H1 (cell line): Measurements from ENCODE around the gene IFNA2. TPM values are rescaled to one million over a fixed set of nuclear protein-coding genes. Genes with fewer than 3 reads are reported as not detected.

Experiments
- CEBPB ChIP-seq: IDR thresholded peaks from 2 replicates; pipeline ENCODE4 v1.6.1; 2012; ENCODE audit warnings: low read depth, low read length
- EP300 ChIP-seq, 2 experiments: IDR thresholded peaks; 1 replicate in 1 of 2; 2 replicates in 1 of 2; pipeline ENCODE4 v1.6.1; 2011 to 2012; ENCODE audit warnings: low read depth in 2 of 2, low read length in 2 of 2, mild to moderate bottlenecking in 2 of 2, borderline replicate concordance in 1 of 2, inconsistent platforms in 1 of 2, moderate library complexity in 1 of 2
- JUND ChIP-seq: IDR thresholded peaks from 2 replicates; pipeline ENCODE4 v1.6.1; 2011; ENCODE audit warnings: mild to moderate bottlenecking, improper control_type of control experiment, low read length
- RNF2 ChIP-seq: fragments of 200-900, 300-1000 bp; sonication (generic); IDR thresholded peaks from 2 replicates; pipeline ENCODE4 v1.7.1; 2016; ENCODE audit warnings: borderline replicate concordance, low read depth, mild to moderate bottlenecking, antibody characterized with exemption, low read length; ENCODE audit not compliant: poor library complexity, severe bottlenecking; ENCODE audit errors: missing control alignments
- SIN3A ChIP-seq, 2 experiments: IDR thresholded peaks in 1 of 2; conservative IDR thresholded peaks in 1 of 2; 2 replicates each; pipeline ENCODE4 v1.6.1; 2011 to 2012; ENCODE audit warnings: low read length in 2 of 2, improper control_type of control experiment in 1 of 2, low read depth in 1 of 2, mild to moderate bottlenecking in 1 of 2
- SIX5 ChIP-seq: IDR thresholded peaks from 2 replicates; pipeline ENCODE4 v1.6.1; 2011; ENCODE audit warnings: mild to moderate bottlenecking, low read depth, low read length
- TAF7 ChIP-seq: optimal IDR thresholded peaks from 2 replicates; pipeline ENCODE3; 2011; ENCODE audit warnings: low read depth, mild to moderate bottlenecking, inconsistent platforms, low read length, moderate library complexity, borderline replicate concordance
- TCF12 ChIP-seq: IDR thresholded peaks from 2 replicates; pipeline ENCODE4 v1.6.1; 2011; ENCODE audit warnings: low read depth, mild to moderate bottlenecking, low read length
- YY1 ChIP-seq: IDR thresholded peaks from 2 replicates; pipeline ENCODE4 v1.6.1; 2011; ENCODE audit warnings: low read depth, mild to moderate bottlenecking, low read length
- polyA plus RNA-seq, 7 experiments: library from polyadenylated mRNA; depleted of rRNA in 3 of 7; stranded (reverse) in 5 of 7; unstranded in 2 of 7; fragments of >200 nt in 5 of 7; fragments of 200-250 nt in 2 of 7; gene quantifications; 1 replicate in 5 of 7; 2 replicates in 1 of 7; 4 replicates in 1 of 7; pipeline versions ENCODE4 v1.2.1 to v1.2.3, GENCODE V29; 2011 to 2013; ENCODE audit warnings: missing spikeins in 2 of 7, mixed read lengths in 2 of 7
- total RNA-seq: library from RNA; stranded (reverse); fragmentation: NEBNext Ultra II Directional; extraction: Animal tissue kit (Norgen Biotek cat#: 25700); gene quantifications from 2 replicates; pipeline ENCODE4 v1.2.1, GENCODE V29; 2021
- TF ChIP-seq, protein P1 (sequence below): fragments of 300-600 bp; sonication (generic); IDR thresholded peaks from 2 replicates; pipeline ENCODE4 v1.7.1; 2012; ENCODE audit warnings: low read length, moderate library complexity, mild to moderate bottlenecking, inconsistent platforms; ENCODE audit not compliant: insufficient replicate concordance

IFNA2 gene
- total and polyA plus RNA-seq, 2 of the 8 experiments (the other 6 are each of a cell fraction or from before 2014, with no cell fraction given) = not detected

DNA sequence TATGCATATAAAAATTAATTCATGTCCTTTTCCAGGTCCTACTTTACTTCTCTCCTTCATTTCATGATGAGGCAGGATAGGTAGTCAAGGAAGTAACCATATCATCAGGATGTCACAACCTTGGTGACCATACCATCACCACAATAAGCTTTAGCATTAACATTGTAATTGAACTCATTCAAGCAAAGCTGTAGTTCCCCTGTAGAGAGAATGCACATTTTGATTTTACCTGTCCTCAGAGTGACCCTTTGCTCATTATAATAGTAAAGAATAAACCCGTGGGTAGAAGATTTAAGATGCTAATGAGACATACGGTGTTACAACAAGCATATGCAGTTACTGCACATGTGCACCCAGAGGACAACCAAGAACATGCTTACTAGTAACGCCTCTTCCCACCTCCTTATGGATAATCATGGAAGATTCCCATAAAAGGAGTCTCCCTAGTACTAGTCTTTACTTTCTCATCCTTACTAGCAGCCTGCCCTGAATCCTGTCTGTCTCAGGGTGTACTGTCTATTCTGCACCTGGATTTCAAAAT is 36.7 kb downstream of the IFNA2 start (continued):
- TF ChIP-seq, protein P1, sequence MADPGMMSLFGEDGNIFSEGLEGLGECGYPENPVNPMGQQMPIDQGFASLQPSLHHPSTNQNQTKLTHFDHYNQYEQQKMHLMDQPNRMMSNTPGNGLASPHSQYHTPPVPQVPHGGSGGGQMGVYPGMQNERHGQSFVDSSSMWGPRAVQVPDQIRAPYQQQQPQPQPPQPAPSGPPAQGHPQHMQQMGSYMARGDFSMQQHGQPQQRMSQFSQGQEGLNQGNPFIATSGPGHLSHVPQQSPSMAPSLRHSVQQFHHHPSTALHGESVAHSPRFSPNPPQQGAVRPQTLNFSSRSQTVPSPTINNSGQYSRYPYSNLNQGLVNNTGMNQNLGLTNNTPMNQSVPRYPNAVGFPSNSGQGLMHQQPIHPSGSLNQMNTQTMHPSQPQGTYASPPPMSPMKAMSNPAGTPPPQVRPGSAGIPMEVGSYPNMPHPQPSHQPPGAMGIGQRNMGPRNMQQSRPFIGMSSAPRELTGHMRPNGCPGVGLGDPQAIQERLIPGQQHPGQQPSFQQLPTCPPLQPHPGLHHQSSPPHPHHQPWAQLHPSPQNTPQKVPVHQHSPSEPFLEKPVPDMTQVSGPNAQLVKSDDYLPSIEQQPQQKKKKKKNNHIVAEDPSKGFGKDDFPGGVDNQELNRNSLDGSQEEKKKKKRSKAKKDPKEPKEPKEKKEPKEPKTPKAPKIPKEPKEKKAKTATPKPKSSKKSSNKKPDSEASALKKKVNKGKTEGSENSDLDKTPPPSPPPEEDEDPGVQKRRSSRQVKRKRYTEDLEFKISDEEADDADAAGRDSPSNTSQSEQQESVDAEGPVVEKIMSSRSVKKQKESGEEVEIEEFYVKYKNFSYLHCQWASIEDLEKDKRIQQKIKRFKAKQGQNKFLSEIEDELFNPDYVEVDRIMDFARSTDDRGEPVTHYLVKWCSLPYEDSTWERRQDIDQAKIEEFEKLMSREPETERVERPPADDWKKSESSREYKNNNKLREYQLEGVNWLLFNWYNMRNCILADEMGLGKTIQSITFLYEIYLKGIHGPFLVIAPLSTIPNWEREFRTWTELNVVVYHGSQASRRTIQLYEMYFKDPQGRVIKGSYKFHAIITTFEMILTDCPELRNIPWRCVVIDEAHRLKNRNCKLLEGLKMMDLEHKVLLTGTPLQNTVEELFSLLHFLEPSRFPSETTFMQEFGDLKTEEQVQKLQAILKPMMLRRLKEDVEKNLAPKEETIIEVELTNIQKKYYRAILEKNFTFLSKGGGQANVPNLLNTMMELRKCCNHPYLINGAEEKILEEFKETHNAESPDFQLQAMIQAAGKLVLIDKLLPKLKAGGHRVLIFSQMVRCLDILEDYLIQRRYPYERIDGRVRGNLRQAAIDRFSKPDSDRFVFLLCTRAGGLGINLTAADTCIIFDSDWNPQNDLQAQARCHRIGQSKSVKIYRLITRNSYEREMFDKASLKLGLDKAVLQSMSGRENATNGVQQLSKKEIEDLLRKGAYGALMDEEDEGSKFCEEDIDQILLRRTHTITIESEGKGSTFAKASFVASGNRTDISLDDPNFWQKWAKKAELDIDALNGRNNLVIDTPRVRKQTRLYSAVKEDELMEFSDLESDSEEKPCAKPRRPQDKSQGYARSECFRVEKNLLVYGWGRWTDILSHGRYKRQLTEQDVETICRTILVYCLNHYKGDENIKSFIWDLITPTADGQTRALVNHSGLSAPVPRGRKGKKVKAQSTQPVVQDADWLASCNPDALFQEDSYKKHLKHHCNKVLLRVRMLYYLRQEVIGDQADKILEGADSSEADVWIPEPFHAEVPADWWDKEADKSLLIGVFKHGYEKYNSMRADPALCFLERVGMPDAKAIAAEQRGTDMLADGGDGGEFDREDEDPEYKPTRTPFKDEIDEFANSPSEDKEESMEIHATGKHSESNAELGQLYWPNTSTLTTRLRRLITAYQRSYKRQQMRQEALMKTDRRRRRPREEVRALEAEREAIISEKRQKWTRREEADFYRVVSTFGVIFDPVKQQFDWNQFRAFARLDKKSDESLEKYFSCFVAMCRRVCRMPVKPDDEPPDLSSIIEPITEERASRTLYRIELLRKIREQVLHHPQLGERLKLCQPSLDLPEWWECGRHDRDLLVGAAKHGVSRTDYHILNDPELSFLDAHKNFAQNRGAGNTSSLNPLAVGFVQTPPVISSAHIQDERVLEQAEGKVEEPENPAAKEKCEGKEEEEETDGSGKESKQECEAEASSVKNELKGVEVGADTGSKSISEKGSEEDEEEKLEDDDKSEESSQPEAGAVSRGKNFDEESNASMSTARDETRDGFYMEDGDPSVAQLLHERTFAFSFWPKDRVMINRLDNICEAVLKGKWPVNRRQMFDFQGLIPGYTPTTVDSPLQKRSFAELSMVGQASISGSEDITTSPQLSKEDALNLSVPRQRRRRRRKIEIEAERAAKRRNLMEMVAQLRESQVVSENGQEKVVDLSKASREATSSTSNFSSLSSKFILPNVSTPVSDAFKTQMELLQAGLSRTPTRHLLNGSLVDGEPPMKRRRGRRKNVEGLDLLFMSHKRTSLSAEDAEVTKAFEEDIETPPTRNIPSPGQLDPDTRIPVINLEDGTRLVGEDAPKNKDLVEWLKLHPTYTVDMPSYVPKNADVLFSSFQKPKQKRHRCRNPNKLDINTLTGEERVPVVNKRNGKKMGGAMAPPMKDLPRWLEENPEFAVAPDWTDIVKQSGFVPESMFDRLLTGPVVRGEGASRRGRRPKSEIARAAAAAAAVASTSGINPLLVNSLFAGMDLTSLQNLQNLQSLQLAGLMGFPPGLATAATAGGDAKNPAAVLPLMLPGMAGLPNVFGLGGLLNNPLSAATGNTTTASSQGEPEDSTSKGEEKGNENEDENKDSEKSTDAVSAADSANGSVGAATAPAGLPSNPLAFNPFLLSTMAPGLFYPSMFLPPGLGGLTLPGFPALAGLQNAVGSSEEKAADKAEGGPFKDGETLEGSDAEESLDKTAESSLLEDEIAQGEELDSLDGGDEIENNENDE = no peak
- TF ChIP-seq CEBPB (no peak), JUND (no peak), EP300 (IDR thresholded peaks at IDR 0.05; ENCODE audit: borderline replicate concordance in 1 of 2, low read depth in 2 of 2, low read length in 2 of 2) (no peak), TCF12 (no peak), SIX5 (no peak), RNF2 (no peak), YY1 (no peak), SIN3A (conservative IDR thresholded peaks at IDR 0.05 in 1 of 2, IDR thresholded peaks at IDR 0.05 in 1 of 2; ENCODE audit: low read depth in 1 of 2, low read length in 2 of 2) (no peak), TAF7 (no peak)
